Measurements from ENCODE around the gene TOP3B.
A peak's percentile ranks its signal among the peaks of the same experiment; 100 is the strongest.

Gene TOP3B

GRCh38 chr22:21943571-21944448 lies 38.8 kb downstream of the TOP3B start:
- TF ChIP-seq CTCF (IDR thresholded peaks at IDR 0.05): no peak

GRCh38 chr22:21942407-21943343 lies 39.9 kb downstream of the TOP3B start:
- TF ChIP-seq CTCF (IDR thresholded peaks at IDR 0.05): no peak

- TF ChIP-seq CTCF (IDR thresholded peaks at IDR 0.05): no peak
Observed at GRCh38 chr22:21941921-21942320, 40.7 kb downstream of the TOP3B start.

- no peak for TF ChIP-seq CTCF (IDR thresholded peaks at IDR 0.05)
Observed at GRCh38 chr22:21940521-21940920, 42.1 kb downstream of the TOP3B start.

- no peak for TF ChIP-seq CTCF (IDR thresholded peaks at IDR 0.05)
Observed at GRCh38 chr22:21939461-21939913, 43.1 kb downstream of the TOP3B start.

GRCh38 chr22:21938906-21939305 lies 43.7 kb downstream of the TOP3B start:
- no peak for TF ChIP-seq CTCF (IDR thresholded peaks at IDR 0.05)

- TF ChIP-seq CTCF (IDR thresholded peaks at IDR 0.05): peak; percentile 98
Observed at GRCh38 chr22:21938071-21938822, 44.3 kb downstream of the TOP3B start.
